GM08714 (cell line): ENCODE measurements around the gene PSMF1.

Experiments used
- H3K4me3 ChIP-seq: fragments of 200-500 bp; sonication (Bioruptor generic); 2 replicates; pipeline ENCODE4 v1.5.1; 2014; ENCODE audit warnings: mild to moderate bottlenecking, low read length, inconsistent platforms
- ZNF274 ChIP-seq: IDR thresholded peaks from 2 replicates; pipeline ENCODE4 v1.6.1; 2012; ENCODE audit warnings: mild to moderate bottlenecking, low read depth, low read length

PSMF1 gene, protein sequence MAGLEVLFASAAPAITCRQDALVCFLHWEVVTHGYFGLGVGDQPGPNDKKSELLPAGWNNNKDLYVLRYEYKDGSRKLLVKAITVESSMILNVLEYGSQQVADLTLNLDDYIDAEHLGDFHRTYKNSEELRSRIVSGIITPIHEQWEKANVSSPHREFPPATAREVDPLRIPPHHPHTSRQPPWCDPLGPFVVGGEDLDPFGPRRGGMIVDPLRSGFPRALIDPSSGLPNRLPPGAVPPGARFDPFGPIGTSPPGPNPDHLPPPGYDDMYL

GRCh38 chr20:1118336-1119127 is at the start of gene PSMF1:
Gene PSMF1 (plus strand): TSS chr20:1118602. CDS start chr20:1118774, 172 bp downstream.
- peak within 1 kb of the TSS; percentile 83 for H3K4me3 ChIP-seq
- no peak for TF ChIP-seq ZNF274

- H3K4me3 ChIP-seq, result no peak overlapping the region
- no peak for TF ChIP-seq ZNF274
Observed at GRCh38 chr20:1072258-1072657, 46.1 kb upstream of the PSMF1 start.

- H3K4me3 ChIP-seq, result no peak overlapping the region
- no peak for TF ChIP-seq ZNF274
Observed at GRCh38 chr20:1075616-1076015, 42.8 kb upstream of the PSMF1 start.

GRCh38 chr20:1081891-1082290 is 36.5 kb upstream of the PSMF1 start:
- H3K4me3 ChIP-seq, result no peak overlapping the region
- TF ChIP-seq ZNF274, result no peak

GRCh38 chr20:1083431-1084080 is 34.8 kb upstream of the PSMF1 start:
- no peak for TF ChIP-seq ZNF274
- no peak overlapping the region for H3K4me3 ChIP-seq

GRCh38 chr20:1085492-1086276 is 32.7 kb upstream of the PSMF1 start:
- TF ChIP-seq ZNF274, result no peak

GRCh38 chr20:1086277-1087213 is 31.9 kb upstream of the PSMF1 start:
- no peak overlapping the region for H3K4me3 ChIP-seq
- TF ChIP-seq ZNF274, result no peak

More at GRCh38 chr20:1085492-1086276, 32.7 kb upstream of the PSMF1 start:
- H3K4me3 ChIP-seq, result no peak overlapping the region

DNA sequence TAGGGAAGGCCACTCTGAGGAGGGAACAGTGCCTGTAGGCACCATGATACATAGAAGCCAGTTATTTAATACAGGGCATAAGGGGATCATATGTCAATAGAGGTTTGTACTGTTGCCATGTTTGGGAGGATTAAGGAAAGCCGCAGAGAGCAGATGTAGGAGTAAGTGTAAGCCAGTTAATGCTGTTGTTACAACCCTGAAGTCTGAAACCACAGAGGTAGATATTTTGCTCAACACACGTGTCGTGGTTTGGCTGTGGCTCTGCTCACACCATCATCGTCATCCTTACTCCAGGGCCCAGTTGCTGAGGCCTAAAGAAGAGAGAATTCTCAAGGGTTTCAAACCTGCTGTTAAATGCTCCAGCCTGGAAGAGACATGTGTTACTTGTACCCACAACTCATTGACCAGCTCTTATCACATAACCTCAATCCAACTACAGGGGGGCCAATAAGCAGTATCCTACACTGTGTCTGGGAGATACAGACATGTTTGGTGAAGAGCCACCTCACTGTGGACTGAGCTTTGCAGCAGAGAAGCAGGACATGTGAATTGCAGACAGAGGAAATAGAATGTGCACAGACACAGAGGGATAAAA is 31.0 kb upstream of the PSMF1 start:
- no peak overlapping the region for H3K4me3 ChIP-seq
- no peak for TF ChIP-seq ZNF274

DNA sequence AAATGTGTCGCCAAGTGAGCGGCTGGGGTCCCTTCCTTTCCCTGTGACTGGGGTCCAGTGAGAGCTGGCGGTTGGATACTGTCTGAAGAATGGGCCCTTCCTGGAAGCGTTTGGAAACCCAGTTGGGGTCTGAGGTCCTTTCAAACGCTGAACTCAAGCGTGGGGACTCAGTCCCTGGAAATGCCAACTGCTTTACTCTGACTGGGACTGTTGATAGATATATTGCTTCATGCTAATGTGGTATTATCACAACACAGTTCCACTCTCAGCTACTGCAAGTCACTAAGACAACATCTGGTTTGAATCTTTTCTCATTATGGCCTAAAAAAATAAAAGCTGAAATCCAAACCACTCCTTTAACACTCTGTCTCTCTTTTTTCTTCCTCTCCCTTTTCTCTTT is 23.7 kb upstream of the PSMF1 start:
- no peak overlapping the region for H3K4me3 ChIP-seq
- TF ChIP-seq ZNF274, result no peak

- no peak overlapping the region for H3K4me3 ChIP-seq
- TF ChIP-seq ZNF274, result no peak
Observed at GRCh38 chr20:1101533-1101932, 16.9 kb upstream of the PSMF1 start.

GRCh38 chr20:1102016-1102415 is 16.4 kb upstream of the PSMF1 start:
- H3K4me3 ChIP-seq, result no peak overlapping the region
- TF ChIP-seq ZNF274, result no peak

DNA sequence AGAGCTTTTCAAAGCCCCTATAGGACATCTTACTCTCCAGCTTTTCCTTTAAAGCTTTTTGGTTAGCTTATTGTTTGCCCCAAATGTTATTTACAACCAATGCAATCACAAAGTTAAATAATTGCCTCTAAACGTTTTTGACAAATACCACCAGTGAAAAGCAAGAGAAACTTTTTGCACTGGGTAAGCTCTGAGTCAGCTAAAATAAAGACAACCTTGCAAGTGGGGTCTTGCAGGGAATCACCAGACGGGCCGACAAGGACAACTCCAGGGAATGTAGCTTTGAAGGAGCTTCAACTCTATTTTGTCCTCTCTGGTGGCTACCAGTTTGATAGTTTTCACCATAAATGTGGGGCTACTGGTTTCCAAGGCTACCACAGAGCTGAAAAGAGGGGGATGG is 14.7 kb upstream of the PSMF1 start:
- no peak overlapping the region for H3K4me3 ChIP-seq
- TF ChIP-seq ZNF274, result no peak
